Breast epithelium (tissue), 3 donors: ENCODE data around the gene PEAK1.

ENCODE experiments used
- POLR2A ChIP-seq: fragments of 450-650 bp; IDR thresholded peaks from one replicate; pipeline ENCODE4 v1.6.1; 2016; ENCODE audit warnings: antibody characterized with exemption, mild to moderate bottlenecking, moderate library complexity
- POLR2AphosphoS5 ChIP-seq, 3 donors: sonication (generic); formaldehyde crosslinking; IDR thresholded peaks; one replicate each; pipeline ENCODE4 v1.6.1; 2017; ENCODE audit warnings: antibody characterized with exemption in 3 of 3
- TF ChIP-seq, protein P1 (sequence below), 3 donors: fragments of 450-650 bp; IDR thresholded peaks; one replicate each; pipeline ENCODE4 v1.5.1; 2016 to 2017; ENCODE audit warnings: antibody characterized with exemption in 3 of 3, mild to moderate bottlenecking in 3 of 3, moderate library complexity in 3 of 3

GRCh38 chr15:77097248-77097721, 322.6 kb downstream of the PEAK1 start:
- TF ChIP-seq, protein P1, sequence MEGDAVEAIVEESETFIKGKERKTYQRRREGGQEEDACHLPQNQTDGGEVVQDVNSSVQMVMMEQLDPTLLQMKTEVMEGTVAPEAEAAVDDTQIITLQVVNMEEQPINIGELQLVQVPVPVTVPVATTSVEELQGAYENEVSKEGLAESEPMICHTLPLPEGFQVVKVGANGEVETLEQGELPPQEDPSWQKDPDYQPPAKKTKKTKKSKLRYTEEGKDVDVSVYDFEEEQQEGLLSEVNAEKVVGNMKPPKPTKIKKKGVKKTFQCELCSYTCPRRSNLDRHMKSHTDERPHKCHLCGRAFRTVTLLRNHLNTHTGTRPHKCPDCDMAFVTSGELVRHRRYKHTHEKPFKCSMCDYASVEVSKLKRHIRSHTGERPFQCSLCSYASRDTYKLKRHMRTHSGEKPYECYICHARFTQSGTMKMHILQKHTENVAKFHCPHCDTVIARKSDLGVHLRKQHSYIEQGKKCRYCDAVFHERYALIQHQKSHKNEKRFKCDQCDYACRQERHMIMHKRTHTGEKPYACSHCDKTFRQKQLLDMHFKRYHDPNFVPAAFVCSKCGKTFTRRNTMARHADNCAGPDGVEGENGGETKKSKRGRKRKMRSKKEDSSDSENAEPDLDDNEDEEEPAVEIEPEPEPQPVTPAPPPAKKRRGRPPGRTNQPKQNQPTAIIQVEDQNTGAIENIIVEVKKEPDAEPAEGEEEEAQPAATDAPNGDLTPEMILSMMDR (IDR thresholded peaks at IDR 0.05): no peak
- TF ChIP-seq POLR2AphosphoS5 (IDR thresholded peaks at IDR 0.05) (no peak), POLR2A (no peak)
